DOHH2 (cell line): ENCODE results near the gene COL25A1.

Experiments used
- H3F3A ChIP-seq: fragments of 200-600 bp; sonication (generic), shearing (Covaris generic); 2 replicates; pipeline ENCODE4 v1.6.0; 2016; ENCODE audit warnings: antibody characterized with exemption, mild to moderate bottlenecking; ENCODE audit not compliant: control insufficient read depth, insufficient read depth
- H3K27ac ChIP-seq: fragments of 200-600 bp; sonication (generic); 2 replicates; pipeline ENCODE4 v1.5.1; 2014; ENCODE audit warnings: low read depth, mild to moderate bottlenecking, low read length, moderate library complexity
- H3K27me3 ChIP-seq: fragments of 200-600 bp; sonication (generic); 2 replicates; pipeline ENCODE4 v1.6.1; 2014; ENCODE audit warnings: mild to moderate bottlenecking, low read length, mixed read lengths; ENCODE audit not compliant: control insufficient read depth
- H3K36me3 ChIP-seq: fragments of 200-600 bp; sonication (generic); 2 replicates; pipeline ENCODE4 v1.6.1; 2014; ENCODE audit warnings: mild to moderate bottlenecking, low read length, moderate library complexity, mixed read lengths; ENCODE audit not compliant: control insufficient read depth
- H3K4me1 ChIP-seq: fragments of 200-600 bp; sonication (generic); 2 replicates; pipeline ENCODE4 v1.6.1; 2014; ENCODE audit warnings: mild to moderate bottlenecking, low read length, mixed read lengths; ENCODE audit not compliant: control insufficient read depth
- H3K4me2 ChIP-seq: fragments of 200-600 bp; sonication (generic); 2 replicates; pipeline ENCODE4 v1.6.0; 2014; ENCODE audit warnings: mild to moderate bottlenecking, low read length, moderate library complexity
- H3K4me3 ChIP-seq: fragments of 200-600 bp; sonication (generic); 2 replicates; pipeline ENCODE4 v1.5.1; 2014; ENCODE audit warnings: mild to moderate bottlenecking, low read length, mixed read lengths
- H3K79me2 ChIP-seq: fragments of 200-600 bp; sonication (generic); 2 replicates; pipeline ENCODE4 v1.6.1; 2014; ENCODE audit warnings: mild to moderate bottlenecking, low read length, mixed read lengths; ENCODE audit not compliant: control insufficient read depth
- H3K9me2 ChIP-seq: fragments of 200-600 bp; sonication (generic); replicated peaks from 2 replicates; pipeline ENCODE4 v1.6.1; 2014; ENCODE audit warnings: mild to moderate bottlenecking, low read length, mixed read lengths; ENCODE audit not compliant: control insufficient read depth
- H3K9me3 ChIP-seq: fragments of 200-600 bp; sonication (generic); 2 replicates; pipeline ENCODE4 v1.6.1; 2014; ENCODE audit warnings: antibody characterized with exemption, low read length, mixed read lengths; ENCODE audit not compliant: control insufficient read depth, insufficient read depth
- H4K20me1 ChIP-seq: fragments of 200-600 bp; sonication (generic); 2 replicates; pipeline ENCODE4 v1.6.0; 2014; ENCODE audit warnings: low read depth, mild to moderate bottlenecking, antibody characterized with exemption, low read length, moderate library complexity; ENCODE audit not compliant: control insufficient read depth, insufficient read depth
- CTCF ChIP-seq: fragments of 200-600 bp; sonication (generic); IDR thresholded peaks from one replicate; pipeline ENCODE4 v1.5.1; 2014; ENCODE audit warnings: antibody characterized with exemption, mild to moderate bottlenecking, low read depth, low read length; ENCODE audit not compliant: poor library complexity, severe bottlenecking
- EZH2phosphoT487 ChIP-seq: fragments of 200-600 bp; sonication (generic); IDR thresholded peaks from 2 replicates; pipeline ENCODE4 v1.6.1; 2017; ENCODE audit warnings: borderline replicate concordance, mild to moderate bottlenecking, antibody characterized with exemption, low read length, moderate library complexity, mixed read lengths

The COL25A1 gene

GRCh38 chr4:109043286-109043685 is 259.2 kb downstream of the COL25A1 start:
- Histone ChIP-seq H3K9me3 (no peaks in the 10 kb centered on the region), H3K4me2 (no peak overlapping the region), H3K27me3 (no peaks in the 10 kb centered on the region), H3K9me2 (no peaks in the 10 kb centered on the region), H3K4me1 (no peaks in the 10 kb centered on the region), H3F3A (no peaks in the 10 kb centered on the region), H3K27ac (no peak overlapping the region), H3K79me2 (no peaks in the 10 kb centered on the region), H3K4me3 (no peak overlapping the region), H4K20me1 (no peaks in the 10 kb centered on the region), H3K36me3 (no peaks in the 10 kb centered on the region)
- no peak for TF ChIP-seq EZH2phosphoT487
- TF ChIP-seq CTCF: no peak

GRCh38 chr4:109041463-109042360 is 260.7 kb downstream of the COL25A1 start:
- H3K4me1 ChIP-seq: no peaks in the 10 kb centered on the region
- H3K36me3 ChIP-seq: no peaks in the 10 kb centered on the region
- no peaks in the 10 kb centered on the region for H3K9me2 ChIP-seq
- H3F3A ChIP-seq: no peaks in the 10 kb centered on the region
- no peak for TF ChIP-seq EZH2phosphoT487
- no peak for TF ChIP-seq CTCF
- no peaks in the 10 kb centered on the region for H3K9me3 ChIP-seq
- no peaks in the 10 kb centered on the region for H3K79me2 ChIP-seq
- no peaks in the 10 kb centered on the region for H3K27me3 ChIP-seq
- H3K4me2 ChIP-seq: no peak overlapping the region
- no peaks in the 10 kb centered on the region for H4K20me1 ChIP-seq
- H3K4me3 ChIP-seq: no peak overlapping the region
- H3K27ac ChIP-seq: no peak overlapping the region

- H3K9me2 ChIP-seq: no peaks in the 10 kb centered on the region
- no peak overlapping the region for H3K4me2 ChIP-seq
- H4K20me1 ChIP-seq: no peaks in the 10 kb centered on the region
- TF ChIP-seq CTCF: no peak
- no peak for TF ChIP-seq EZH2phosphoT487
- H3K27ac ChIP-seq: no peak overlapping the region
- H3K4me1 ChIP-seq: no peaks in the 10 kb centered on the region
- H3K79me2 ChIP-seq: no peaks in the 10 kb centered on the region
- H3F3A ChIP-seq: no peaks in the 10 kb centered on the region
- H3K36me3 ChIP-seq: no peaks in the 10 kb centered on the region
- no peaks in the 10 kb centered on the region for H3K9me3 ChIP-seq
- H3K4me3 ChIP-seq: no peak overlapping the region
- H3K27me3 ChIP-seq: no peaks in the 10 kb centered on the region
Measured at GRCh38 chr4:109040441-109040840, 262.0 kb downstream of the COL25A1 start.
